ENCODE data around the gene PLXNA4.
"Not testable (repeated sequence)": the region's sequence is repeated elsewhere in the genome, so short reads cannot be mapped to it uniquely, and the experiment has no call there.

The PLXNA4 gene

GRCh38 chr7:132394283-132395198 is 181.7 kb downstream of the PLXNA4 start:
- DNase-seq (ENCODE audit: low read depth in 2 of 3, low spot score in 1 of 3) = no peak

GRCh38 chr7:132393789-132394261 is 182.4 kb downstream of the PLXNA4 start:
- DNase-seq (ENCODE audit: low read depth in 2 of 3, low spot score in 1 of 3) = no peak

DNA sequence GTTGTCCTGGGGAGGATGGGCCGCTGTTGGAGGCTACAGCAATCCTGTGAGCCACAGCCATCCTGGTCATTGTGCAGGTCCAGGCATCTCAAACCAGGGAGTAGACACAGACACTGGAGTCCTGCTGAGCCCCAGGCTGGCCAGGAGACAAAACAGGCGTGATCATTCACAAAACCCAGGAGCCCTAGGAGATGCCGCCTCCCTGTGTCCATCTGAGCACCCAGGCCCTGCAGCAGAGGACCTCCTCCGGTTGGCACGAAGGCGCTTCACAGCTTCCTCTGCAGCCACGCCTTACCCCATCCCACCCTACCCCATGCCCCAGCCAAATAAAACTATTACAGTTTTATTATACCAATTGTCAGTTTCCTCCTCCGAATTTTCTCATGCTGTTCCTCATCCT is 183.6 kb downstream of the PLXNA4 start:
- no peak for DNase-seq (ENCODE audit: low read depth in 2 of 3, low spot score in 1 of 3)

DNA sequence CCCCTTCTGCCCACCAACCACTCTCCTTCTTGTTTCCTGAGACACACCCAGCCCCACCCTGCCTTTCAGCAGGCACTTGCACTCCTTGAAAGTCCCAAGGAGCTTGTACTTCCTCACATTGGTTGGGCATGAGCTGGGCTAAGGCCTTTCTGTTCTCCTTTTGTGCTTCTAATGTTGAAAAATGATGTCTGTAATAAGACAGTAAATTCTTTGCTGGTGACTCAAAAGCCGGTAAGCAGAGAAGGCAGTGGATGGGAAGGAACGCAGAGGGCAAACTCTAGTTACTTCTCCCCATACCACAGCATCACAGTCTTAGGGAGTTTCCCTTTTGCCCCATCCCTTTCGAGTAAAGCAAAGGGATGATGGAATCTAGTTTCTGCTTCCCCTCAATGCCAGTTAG is 185.6 kb downstream of the PLXNA4 start:
- DNase-seq (ENCODE audit: low read depth in 2 of 3, low spot score in 1 of 3) = no peak

DNA sequence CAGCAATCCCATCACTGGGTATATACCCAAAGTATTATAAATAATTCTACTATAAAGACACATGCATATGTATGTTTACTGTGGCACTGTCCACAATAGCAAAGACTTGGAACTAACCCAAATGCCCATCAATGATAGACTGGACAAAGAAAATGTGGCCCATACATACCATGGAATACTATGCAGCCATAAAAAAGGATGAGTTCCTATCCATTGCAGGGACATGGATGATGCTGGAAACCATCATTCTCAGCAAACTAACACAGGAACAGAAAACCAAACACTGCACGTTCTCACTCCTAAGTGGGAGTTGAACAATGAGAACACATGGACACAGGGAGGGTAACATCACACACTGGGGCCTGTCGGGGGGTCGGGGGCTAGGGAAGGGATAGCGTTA is 186.2 kb downstream of the PLXNA4 start:
- not testable (repeated sequence) for DNase-seq (ENCODE audit: low read depth in 2 of 3, low spot score in 1 of 3)

DNA sequence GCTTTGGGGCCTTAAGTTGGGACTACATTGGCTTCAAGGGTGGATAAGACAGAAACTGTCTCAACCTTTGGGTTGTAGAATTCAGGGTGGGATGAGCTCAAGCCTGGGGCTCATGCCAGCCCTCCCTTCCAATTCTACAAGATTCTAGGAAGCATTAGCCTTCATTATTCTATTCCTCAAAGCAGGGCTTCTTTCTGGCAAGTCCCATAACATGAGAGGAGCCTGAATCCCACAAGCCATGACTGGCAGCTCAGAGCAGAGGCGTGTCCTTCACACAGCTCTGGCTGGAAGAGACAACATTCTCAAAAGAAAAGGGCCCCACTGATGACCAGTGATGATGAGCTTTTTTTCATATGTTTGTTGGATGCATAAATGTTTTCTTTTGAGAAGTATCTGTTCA is 187.6 kb downstream of the PLXNA4 start:
- no peak for DNase-seq (ENCODE audit: low read depth in 2 of 3, low spot score in 1 of 3)

DNA sequence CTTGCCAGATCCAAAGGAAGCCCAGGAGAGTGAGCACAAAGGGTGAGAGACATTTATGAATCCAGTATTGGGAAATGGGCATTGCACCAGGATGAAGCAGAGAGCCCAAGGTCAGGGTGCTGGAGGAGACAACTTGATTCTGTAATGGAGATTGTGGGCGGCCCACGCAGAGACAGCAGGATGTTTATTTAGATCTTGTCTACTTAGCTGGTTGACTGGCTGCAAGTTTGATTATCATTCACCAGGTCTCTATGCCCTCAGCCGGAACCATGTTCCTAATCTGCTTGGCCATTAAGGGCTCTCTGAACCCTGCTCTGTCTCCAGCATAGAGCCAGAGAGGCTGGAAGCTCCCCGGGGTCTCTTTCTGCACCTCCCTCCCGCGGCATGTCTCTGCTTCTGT is 188.7 kb downstream of the PLXNA4 start:
- no peak for DNase-seq (ENCODE audit: low read depth in 2 of 3, low spot score in 1 of 3)

GRCh38 chr7:132386201-132386681 is 190.0 kb downstream of the PLXNA4 start:
- no peak for DNase-seq (ENCODE audit: low read depth in 2 of 3, low spot score in 1 of 3)

GRCh38 chr7:132383962-132384361 is 192.3 kb downstream of the PLXNA4 start:
- DNase-seq (ENCODE audit: low read depth in 2 of 3, low spot score in 1 of 3) = no peak

DNA sequence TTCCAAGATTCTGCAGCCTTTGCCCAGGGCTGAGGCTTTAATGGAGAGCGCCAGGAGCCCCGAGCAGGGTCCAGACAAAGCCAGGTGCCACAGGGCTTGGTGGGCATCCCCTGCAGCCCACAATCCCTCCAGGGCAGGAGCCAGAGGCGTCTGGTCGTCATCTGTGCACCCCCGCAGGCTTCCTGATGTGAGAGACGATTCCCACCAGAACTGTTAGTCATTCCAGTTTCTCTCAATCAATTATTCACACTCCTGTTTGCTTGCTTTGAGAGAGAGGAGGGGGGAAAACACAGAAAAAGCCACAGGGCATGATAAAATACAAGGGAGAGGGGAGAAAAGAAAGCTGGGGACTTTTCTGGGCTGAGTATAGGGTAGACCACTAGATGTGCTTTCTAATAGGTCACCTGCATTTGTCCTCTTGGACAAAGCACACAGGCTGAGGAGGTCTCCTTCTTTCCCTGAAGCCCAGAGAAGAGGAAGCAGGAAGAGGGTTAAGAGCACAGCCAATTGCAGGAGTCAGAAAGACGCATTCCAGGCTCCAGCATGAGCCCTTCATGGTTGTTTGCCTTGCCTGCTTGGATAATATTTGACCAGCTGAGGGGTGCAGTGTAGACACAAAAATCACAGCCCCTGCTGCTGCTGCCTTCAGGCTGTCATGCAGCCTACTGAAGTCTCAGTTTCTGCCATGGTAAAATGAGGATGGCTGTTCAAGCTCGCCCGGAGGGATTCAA is 194.4 kb downstream of the PLXNA4 start:
- DNase-seq (ENCODE audit: low read depth in 2 of 3, low spot score in 1 of 3) = no peak

- DNase-seq (ENCODE audit: low read depth in 2 of 3, low spot score in 1 of 3) = no peak
Observed at GRCh38 chr7:132380059-132380458, 196.2 kb downstream of the PLXNA4 start.

- no peak for DNase-seq (ENCODE audit: low read depth in 2 of 3, low spot score in 1 of 3)
Observed at GRCh38 chr7:132379292-132379691, 197.0 kb downstream of the PLXNA4 start.

- DNase-seq (ENCODE audit: low read depth in 2 of 3, low spot score in 1 of 3) = no peak
Observed at GRCh38 chr7:132377703-132378584, 198.3 kb downstream of the PLXNA4 start.

- DNase-seq (ENCODE audit: low read depth in 2 of 3, low spot score in 1 of 3) = no peak
Observed at GRCh38 chr7:132377015-132377414, 199.3 kb downstream of the PLXNA4 start.

- DNase-seq (ENCODE audit: low read depth in 2 of 3, low spot score in 1 of 3) = no peak
Observed at GRCh38 chr7:132376361-132377013, 199.8 kb downstream of the PLXNA4 start.

GRCh38 chr7:132373879-132374278 is 202.4 kb downstream of the PLXNA4 start:
- no peak for DNase-seq (ENCODE audit: low read depth in 2 of 3, low spot score in 1 of 3)

- DNase-seq (ENCODE audit: low read depth in 2 of 3, low spot score in 1 of 3) = no peak
Observed at GRCh38 chr7:132373041-132373440, 203.2 kb downstream of the PLXNA4 start.

DNA sequence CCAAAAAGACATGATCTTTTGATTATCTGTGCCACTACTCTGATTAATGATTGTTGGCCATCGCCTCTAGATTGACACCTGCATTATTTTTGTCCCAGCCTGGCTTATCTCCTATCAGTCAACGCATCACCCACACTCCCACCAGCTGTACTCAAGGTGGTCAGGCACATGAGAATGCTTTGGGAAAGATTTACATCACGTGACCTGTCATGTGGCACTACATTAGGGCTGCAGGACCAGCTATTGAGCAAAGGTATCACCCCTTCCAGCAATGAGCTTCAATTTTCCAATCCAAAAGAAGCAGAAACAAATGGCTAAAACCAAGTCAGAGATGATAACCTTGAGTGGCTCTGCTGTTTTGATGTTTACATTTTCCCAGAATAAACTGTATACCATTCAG is 204.3 kb downstream of the PLXNA4 start:
- no peak for DNase-seq (ENCODE audit: low read depth in 2 of 3, low spot score in 1 of 3)

- no peak for DNase-seq (ENCODE audit: low read depth in 2 of 3, low spot score in 1 of 3)
Observed at GRCh38 chr7:132368246-132368900, 207.9 kb downstream of the PLXNA4 start.

DNA sequence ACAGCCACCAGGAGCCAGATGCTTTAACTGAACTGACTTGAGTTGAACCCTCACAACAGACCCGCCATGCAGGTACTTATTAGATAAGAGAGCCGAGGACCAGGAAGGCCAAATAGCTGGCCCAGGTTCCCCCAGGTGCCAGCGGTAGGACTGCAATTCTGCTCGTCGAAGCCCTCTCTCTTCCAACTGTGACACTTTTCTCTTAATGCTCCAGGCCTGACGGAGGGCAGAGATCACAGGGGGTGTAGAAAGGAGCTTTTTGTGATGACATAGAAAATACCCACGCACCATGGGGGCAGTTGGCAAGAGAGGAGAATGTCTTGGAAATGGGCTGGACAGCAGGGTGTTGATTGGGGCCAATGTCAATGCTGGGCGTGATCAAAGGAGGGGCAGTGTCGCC is 208.5 kb downstream of the PLXNA4 start:
- DNase-seq (ENCODE audit: low read depth in 2 of 3, low spot score in 1 of 3) = no peak
